ENCODE measurements around the gene PIKFYVE.
"Not testable (repeated sequence)": the region's sequence is repeated elsewhere in the genome, so short reads cannot be mapped to it uniquely, and the experiment has no call there.

Gene PIKFYVE

DNA sequence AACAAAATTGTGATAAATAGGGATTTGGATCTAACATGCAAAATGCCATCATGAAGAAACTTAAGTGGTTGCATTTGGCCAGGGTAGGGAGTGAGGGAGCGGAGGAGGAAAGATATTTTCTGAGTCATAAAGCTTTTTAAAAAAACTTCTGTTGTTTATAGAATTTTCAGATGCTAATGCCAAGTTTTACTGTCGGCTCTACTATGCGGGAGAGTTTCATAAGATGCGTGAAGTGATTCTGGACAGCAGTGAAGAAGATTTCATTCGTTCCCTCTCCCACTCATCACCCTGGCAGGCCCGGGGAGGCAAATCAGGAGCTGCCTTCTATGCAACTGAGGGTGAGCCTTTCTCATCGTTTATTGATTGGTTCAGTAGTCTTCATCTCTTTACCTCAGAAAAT lies 84.6 kb downstream of the PIKFYVE start:
- intact Hi-C loops (cut with DNase I) = no loop called here
- no peak for DNase-seq

DNA sequence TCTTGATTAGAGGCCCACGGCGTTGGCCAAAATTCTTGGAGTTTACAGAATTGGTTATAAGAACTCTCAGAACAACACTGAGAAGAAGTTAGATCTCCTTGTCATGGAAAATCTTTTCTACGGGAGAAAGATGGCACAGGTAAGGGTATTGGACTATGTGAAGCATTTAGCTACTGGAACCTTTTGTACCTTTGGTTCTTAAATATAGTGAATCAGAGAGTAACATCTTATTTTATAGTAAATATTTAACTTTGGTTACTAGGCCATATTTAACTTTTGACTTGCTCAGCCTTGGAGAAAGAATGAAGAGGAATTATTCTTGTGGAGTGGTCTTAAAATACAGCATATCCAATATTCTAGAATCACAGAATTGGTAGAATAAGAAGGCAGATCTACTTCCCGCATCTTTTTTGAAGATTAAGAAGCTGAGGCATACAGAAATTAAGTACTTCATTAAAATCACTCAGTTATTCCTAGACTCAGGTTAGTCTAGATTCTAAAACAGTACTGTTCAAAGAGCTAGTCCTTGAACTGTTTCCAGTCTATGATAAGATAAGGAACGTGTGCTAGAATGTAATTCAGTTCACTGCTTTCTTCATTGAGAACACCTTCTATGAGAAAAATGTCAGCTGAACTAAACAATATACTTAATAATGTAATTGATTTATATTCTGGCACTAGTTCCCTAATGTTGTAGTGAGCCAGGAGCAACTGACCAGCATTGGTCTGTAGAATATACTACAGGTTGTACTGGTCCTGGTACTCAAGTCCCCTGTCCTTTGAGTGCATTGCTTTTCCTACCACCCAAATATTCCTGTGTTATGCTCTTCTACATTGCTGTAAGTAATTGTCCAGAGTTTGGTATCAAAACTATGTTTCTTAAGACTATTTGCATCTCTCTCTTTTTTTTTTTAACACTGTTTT lies 86.9 kb downstream of the PIKFYVE start:
- intact Hi-C loops (cut with DNase I) = no loop called here
- no peak for DNase-seq

DNA sequence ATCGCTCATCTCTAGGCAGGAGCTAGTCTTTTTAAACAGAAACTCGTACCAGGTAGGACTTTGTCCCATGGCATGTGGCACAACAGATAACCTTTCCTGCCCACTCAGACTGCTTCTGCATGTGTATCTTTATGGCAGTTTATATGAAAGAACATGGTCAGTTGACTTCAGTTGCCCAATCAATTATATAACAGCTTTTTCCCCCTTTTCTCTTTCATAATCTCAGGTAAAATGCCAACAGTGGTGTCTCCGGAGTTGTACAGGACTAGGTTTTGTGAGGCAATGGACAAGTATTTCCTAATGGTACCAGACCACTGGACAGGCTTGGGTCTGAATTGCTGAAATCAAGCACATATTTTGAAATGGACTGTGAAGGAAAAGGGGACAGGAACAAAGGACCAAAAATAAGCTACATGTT lies 88.9 kb downstream of the PIKFYVE start:
- intact Hi-C loops (cut with DNase I) = no loop called here
- no peak for DNase-seq

GRCh38 chr2:208356420-208356819 lies 90.4 kb downstream of the PIKFYVE start:
- intact Hi-C loops (cut with DNase I); DNase-seq: not testable (repeated sequence)

GRCh38 chr2:208356846-208357574 lies 91.0 kb downstream of the PIKFYVE start:
- intact Hi-C loops (cut with DNase I) = no loop called here
- no peak for DNase-seq

GRCh38 chr2:208358758-208359631 lies 92.9 kb downstream of the PIKFYVE start:
- no peak for DNase-seq
- intact Hi-C loops (cut with DNase I) = no loop called here

DNA sequence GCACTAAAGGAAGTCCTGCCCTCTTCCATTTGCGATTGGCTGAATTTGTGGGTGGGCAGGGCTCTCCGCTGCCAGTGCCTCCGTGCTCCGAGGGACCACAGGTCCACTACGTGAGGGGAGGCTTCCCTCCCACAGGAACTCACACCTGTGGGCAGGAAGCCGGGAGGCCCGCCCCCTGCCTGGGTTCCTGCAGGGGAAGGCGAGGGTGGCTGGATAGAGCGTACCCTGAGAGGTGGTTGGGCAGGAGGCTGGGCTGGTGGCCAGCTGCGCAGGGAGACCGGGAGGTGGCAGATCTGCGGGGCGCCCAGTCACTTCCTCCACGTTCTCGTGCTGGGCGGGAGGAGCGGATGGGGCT lies 93.6 kb downstream of the PIKFYVE start:
- intact Hi-C loops (cut with DNase I) = no loop called here
- peak in 5 of 42 donors; percentile 3 to 25 (median 14) for DNase-seq

DNA sequence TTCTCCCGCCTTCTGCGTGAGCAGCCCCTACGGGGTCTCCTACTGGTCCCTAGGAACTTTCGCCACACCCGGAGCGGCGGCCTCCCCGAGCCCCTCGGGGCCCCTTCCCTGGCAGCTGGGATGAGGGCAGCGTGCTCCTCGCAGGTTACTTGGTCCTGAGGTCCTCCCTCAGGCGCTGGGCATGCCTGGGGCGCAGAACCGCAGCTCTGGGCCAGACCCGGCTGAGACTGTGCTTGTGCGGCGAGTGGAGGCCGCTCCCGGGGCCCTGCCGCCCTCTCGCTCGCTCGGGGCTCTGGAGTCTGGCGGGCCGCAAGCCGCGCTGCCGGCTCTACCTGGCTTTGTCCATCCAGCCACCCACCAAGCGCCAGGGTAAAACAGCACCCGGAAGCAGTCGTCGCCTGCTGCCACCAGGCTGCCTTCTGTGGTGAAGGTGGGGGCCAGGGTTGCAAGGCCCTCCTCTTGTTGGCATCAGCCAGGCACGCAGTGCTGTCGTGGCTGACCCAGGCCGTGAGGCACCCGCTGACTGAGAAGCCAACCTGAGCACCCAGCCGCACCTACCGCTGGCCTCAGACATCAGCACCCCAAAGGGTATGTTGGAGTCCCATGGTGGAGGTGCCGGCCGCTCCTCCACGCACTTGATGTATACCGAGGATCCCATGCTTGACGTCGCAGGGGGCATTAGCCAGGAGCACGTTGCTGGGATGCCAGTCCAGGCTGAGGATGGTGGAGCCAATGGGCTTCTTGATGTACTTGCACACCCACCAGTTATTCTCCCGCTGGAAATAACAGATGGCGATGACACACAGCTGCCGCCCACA lies 94.4 kb downstream of the PIKFYVE start:
- DNase-seq = no peak
- intact Hi-C loops (cut with DNase I) = no loop called here

DNA sequence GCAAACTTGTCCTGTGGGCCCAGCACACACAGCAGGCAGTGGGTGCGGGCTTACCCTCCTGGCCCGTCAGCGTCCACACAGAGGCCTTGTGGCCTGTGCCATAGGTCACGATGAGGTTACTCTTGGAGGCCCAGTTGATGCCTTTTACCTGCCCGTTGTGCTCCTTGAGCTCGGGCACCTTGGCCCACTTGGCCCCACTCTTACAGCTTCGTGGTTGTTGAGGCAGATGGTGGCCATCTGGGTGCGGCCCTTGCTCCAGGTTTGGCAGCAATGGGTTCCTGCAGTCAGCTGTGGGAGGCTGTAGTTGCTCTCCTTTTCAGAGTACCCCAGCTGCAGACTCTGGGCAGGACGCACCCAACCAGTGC lies 95.0 kb downstream of the PIKFYVE start:
- DNase-seq = peak in 1 of 42 donors; percentile 3
- intact Hi-C loops (cut with DNase I) = no loop called here

- no peak for DNase-seq
- intact Hi-C loops (cut with DNase I) = no loop called here
These were observed 97.4 kb downstream of the PIKFYVE start for GRCh38 chr2:208363485-208363884.

- intact Hi-C loops (cut with DNase I) = no loop called here
- no peak for DNase-seq
These were observed 100.4 kb downstream of the PIKFYVE start for GRCh38 chr2:208366215-208367127.

DNA sequence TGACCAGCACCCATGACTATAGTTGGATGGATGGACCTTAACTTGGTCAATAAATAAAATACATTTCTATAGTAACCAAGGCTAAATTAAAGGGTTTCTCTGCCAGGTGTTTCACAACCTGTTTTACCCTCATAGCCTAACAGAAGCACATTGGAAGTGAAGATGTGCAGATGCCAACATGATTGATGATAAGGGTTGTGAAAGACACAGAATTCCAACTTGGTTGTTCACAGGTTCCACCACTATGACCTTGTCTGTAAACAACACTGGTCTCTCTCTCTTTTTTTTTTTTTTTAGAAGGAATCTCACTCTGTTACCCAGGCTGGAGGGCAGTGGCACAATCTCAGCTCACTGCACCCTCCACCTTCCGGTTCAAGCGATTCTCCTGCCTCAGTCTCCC lies 103.0 kb downstream of the PIKFYVE start:
- no peak for DNase-seq
- intact Hi-C loops (cut with DNase I) = no loop called here

DNA sequence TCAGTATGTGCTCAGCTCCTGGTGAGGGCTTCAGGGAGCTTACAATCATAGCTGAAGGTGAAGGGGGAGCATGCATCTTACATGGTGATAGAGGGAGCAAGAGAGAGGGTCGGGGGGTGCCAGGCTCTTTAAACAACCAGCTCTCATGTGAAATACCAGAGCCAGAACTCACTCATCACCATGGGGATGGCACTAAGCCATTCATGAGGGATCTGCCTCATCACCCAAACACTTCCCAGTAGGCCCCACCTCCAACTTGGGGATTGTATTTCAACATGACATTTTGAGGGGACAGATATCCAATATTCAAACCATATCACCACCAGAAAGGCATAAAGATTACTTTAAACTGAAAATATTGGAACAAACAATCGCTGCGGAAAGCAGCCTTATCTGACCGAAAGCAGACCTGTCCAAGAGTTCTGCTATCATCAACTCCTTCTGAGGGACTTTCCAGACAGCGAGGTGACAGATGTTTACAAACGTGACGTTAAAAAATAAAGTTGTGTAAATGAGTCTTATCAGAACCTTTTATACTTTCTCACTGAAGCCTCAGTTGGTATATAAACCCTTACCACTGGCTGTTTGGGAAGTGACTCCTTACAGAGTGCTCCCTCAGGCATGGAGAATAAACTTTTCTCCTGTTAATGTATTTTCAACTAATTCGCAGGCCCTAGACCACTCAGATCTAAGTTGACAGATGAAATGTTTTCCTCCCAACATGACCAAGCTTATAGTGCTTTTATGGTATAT lies 105.0 kb downstream of the PIKFYVE start:
- intact Hi-C loops (cut with DNase I) = no loop called here
- DNase-seq = no peak

- DNase-seq = no peak
- intact Hi-C loops (cut with DNase I) = no loop called here
These were observed 105.5 kb downstream of the PIKFYVE start for GRCh38 chr2:208371634-208371935.

- DNase-seq = peak in 35 of 42 donors; percentile 15 to 81 (median 47)
- intact Hi-C loops (cut with DNase I) = no loop called here
These were observed 107.5 kb downstream of the PIKFYVE start for GRCh38 chr2:208373460-208374089.

DNA sequence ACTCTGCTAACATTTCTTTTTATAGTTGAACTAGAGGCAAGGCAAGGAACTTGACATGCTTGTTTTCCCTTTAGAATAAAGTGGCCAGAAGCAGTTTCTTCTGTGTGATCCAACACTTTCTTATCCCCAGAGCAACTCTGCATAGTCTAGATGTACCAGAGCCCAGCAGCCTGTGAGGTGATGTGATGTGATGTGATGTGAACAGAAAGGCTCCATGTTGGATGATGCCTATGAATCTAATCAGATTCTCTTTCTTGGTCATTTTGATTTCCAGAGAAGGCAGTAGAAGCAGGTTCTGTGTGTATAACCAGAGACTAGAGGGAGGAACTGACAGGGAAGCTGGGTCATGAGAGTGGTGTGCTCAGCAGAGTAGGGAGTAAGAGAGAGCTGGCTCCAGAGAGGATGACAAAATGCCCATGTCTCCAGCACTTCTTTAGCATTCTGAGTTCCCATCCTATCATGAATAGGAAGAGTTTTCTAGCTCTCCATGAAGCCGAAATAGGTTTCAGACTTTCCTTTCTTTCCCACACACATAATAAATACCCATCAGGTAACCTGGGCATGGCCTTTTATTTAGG lies 109.5 kb downstream of the PIKFYVE start:
- DNase-seq = no peak
- intact Hi-C loops (cut with DNase I) = no loop called here
